ENCODE measurements around the gene GZF1.

Gene GZF1

GRCh38 chr20:23361476-23362391 lies at the start of gene GZF1:
GZF1 (plus strand) TSS chr20:23362182; CDS start chr20:23364384, 2,202 bp downstream.
- peak; percentile 99 for DNase-seq

GRCh38 chr20:23313271-23313670 lies 48.7 kb upstream of the GZF1 start:
- no peak for DNase-seq

- no peak for DNase-seq
Measured at GRCh38 chr20:23314699-23315098, 47.3 kb upstream of the GZF1 start.

- no peak for DNase-seq
Measured at GRCh38 chr20:23315099-23315498, 46.9 kb upstream of the GZF1 start.

- no peak for DNase-seq
Measured at GRCh38 chr20:23316626-23317025, 45.4 kb upstream of the GZF1 start.

- DNase-seq, result no peak
Measured at GRCh38 chr20:23317081-23317480, 44.9 kb upstream of the GZF1 start.

- DNase-seq, result no peak
Measured at GRCh38 chr20:23318347-23318746, 43.6 kb upstream of the GZF1 start.

GRCh38 chr20:23320317-23320716 lies 41.7 kb upstream of the GZF1 start:
- no peak for DNase-seq

- no peak for DNase-seq
Measured at GRCh38 chr20:23325107-23325506, 36.9 kb upstream of the GZF1 start.

- no peak for DNase-seq
Measured at GRCh38 chr20:23326774-23327173, 35.2 kb upstream of the GZF1 start.

- DNase-seq, result no peak
Measured at GRCh38 chr20:23327617-23328333, 34.2 kb upstream of the GZF1 start.

GRCh38 chr20:23331450-23332350 lies 30.3 kb upstream of the GZF1 start:
- no peak for DNase-seq

GRCh38 chr20:23332467-23332866 lies 29.5 kb upstream of the GZF1 start:
- no peak for DNase-seq

- no peak for DNase-seq
Measured at GRCh38 chr20:23334111-23334510, 27.9 kb upstream of the GZF1 start.

GRCh38 chr20:23335521-23335920 lies 26.5 kb upstream of the GZF1 start:
- DNase-seq, result no peak

- DNase-seq, result no peak
Measured at GRCh38 chr20:23336476-23336875, 25.5 kb upstream of the GZF1 start.

- DNase-seq, result no peak
Measured at GRCh38 chr20:23337312-23337711, 24.7 kb upstream of the GZF1 start.

GRCh38 chr20:23339986-23340385 lies 22.0 kb upstream of the GZF1 start:
- DNase-seq, result no peak

GRCh38 chr20:23340524-23340923 lies 21.5 kb upstream of the GZF1 start:
- DNase-seq, result no peak

GRCh38 chr20:23341073-23341472 lies 20.9 kb upstream of the GZF1 start:
- no peak for DNase-seq

- no peak for DNase-seq
Measured at GRCh38 chr20:23343590-23343989, 18.4 kb upstream of the GZF1 start.

- no peak for DNase-seq
Measured at GRCh38 chr20:23344336-23344735, 17.6 kb upstream of the GZF1 start.

GRCh38 chr20:23346002-23346401 lies 16.0 kb upstream of the GZF1 start:
- no peak for DNase-seq

Measured in activated naive CD4-positive, alpha-beta T cell treated with Interleukin-2 at 50 U/mL for 16 hours (primary cell).